H9 (cell line): Measurements from ENCODE around the gene PLD2. TPM values are rescaled to one million over a fixed set of nuclear protein-coding genes. Genes with fewer than 3 reads are reported as not detected.

Experiments used
- DNase-seq: peaks from one replicate; pipeline ENCODE4 v3.0.0-alpha.2; 2017
- H2AFZ ChIP-seq: one replicate; pipeline ENCODE4 v1.6.1; 2013; ENCODE audit warnings: mild to moderate bottlenecking, low read length, control low read depth, moderate library complexity
- H2AK5ac ChIP-seq: 2 replicates; pipeline ENCODE4 v1.6.1; 2013; ENCODE audit warnings: low read length, control low read depth, mixed read lengths; ENCODE audit not compliant: insufficient read length
- H2BK120ac ChIP-seq: one replicate; pipeline ENCODE4 v1.6.1; 2013; ENCODE audit warnings: low read depth, mild to moderate bottlenecking, low read length, control low read depth, inconsistent platforms; ENCODE audit not compliant: poor library complexity, severe bottlenecking
- H2BK12ac ChIP-seq: 2 replicates; pipeline ENCODE4 v1.6.1; 2013; ENCODE audit warnings: low read length, control low read depth, mixed read lengths, low read depth; ENCODE audit not compliant: insufficient read length
- H2BK15ac ChIP-seq: 2 replicates; pipeline ENCODE4 v1.6.1; 2013; ENCODE audit warnings: low read depth, low read length, control low read depth
- H2BK20ac ChIP-seq: one replicate; pipeline ENCODE4 v1.6.1; 2013; ENCODE audit warnings: low read depth, mild to moderate bottlenecking, low read length, control low read depth, inconsistent platforms; ENCODE audit not compliant: poor library complexity, severe bottlenecking
- H2BK5ac ChIP-seq: 2 replicates; pipeline ENCODE4 v1.6.1; 2013; ENCODE audit warnings: low read length, control low read depth, mixed read lengths; ENCODE audit not compliant: insufficient read length
- H3K14ac ChIP-seq: 2 replicates; pipeline ENCODE4 v1.6.1; 2013; ENCODE audit warnings: low read length, control low read depth; ENCODE audit not compliant: insufficient read depth
- H3K18ac ChIP-seq: 2 replicates; pipeline ENCODE4 v1.6.1; 2013; ENCODE audit warnings: low read depth, mild to moderate bottlenecking, mixed read lengths, low read length, control low read depth; ENCODE audit not compliant: insufficient read length
- H3K23ac ChIP-seq: 2 replicates; pipeline ENCODE4 v1.6.1; 2013; ENCODE audit warnings: low read length, control low read depth, mixed read lengths, low read depth; ENCODE audit not compliant: insufficient read length
- H3K23me2 ChIP-seq: 2 replicates; pipeline ENCODE4 v1.6.1; 2013; ENCODE audit warnings: low read depth, mild to moderate bottlenecking, mixed read lengths, low read length, control low read depth; ENCODE audit not compliant: insufficient read length, poor library complexity, severe bottlenecking
- H3K27ac ChIP-seq: 2 replicates; pipeline ENCODE4 v1.5.1; 2013; ENCODE audit warnings: low read length, control low read depth, mixed read lengths, low read depth; ENCODE audit not compliant: insufficient read length
- H3K27me3 ChIP-seq: 2 replicates; pipeline ENCODE4 v1.6.1; 2013; ENCODE audit warnings: low read length, control low read depth, inconsistent platforms; ENCODE audit not compliant: insufficient read depth
- H3K4ac ChIP-seq: 2 replicates; pipeline ENCODE4 v1.6.1; 2013; ENCODE audit warnings: low read depth, mild to moderate bottlenecking, control low read depth, inconsistent platforms, low read length, moderate library complexity
- H3K4me1 ChIP-seq: 2 replicates; pipeline ENCODE4 v1.6.1; 2013; ENCODE audit warnings: low read length, control low read depth, inconsistent platforms; ENCODE audit not compliant: insufficient read depth
- H3K4me2 ChIP-seq: 2 replicates; pipeline ENCODE4 v1.6.1; 2013; ENCODE audit warnings: low read length, control low read depth, mixed read lengths; ENCODE audit not compliant: insufficient read length, insufficient read depth
- H3K56ac ChIP-seq: 2 replicates; pipeline ENCODE4 v1.6.1; 2013; ENCODE audit warnings: low read depth, mild to moderate bottlenecking, mixed read lengths, low read length, control low read depth; ENCODE audit not compliant: insufficient read length
- H3K79me1 ChIP-seq: 2 replicates; pipeline ENCODE4 v1.6.1; 2013; ENCODE audit warnings: low read depth, mild to moderate bottlenecking, moderate library complexity, low read length, control low read depth, inconsistent platforms; ENCODE audit not compliant: insufficient read depth, poor library complexity, severe bottlenecking
- H3K79me2 ChIP-seq: 2 replicates; pipeline ENCODE4 v1.6.1; 2013; ENCODE audit warnings: low read length, control low read depth, inconsistent platforms; ENCODE audit not compliant: insufficient read depth
- H3K9ac ChIP-seq: 2 replicates; pipeline ENCODE4 v1.6.1; 2013; ENCODE audit warnings: low read length, control low read depth, mixed read lengths; ENCODE audit not compliant: insufficient read length; ENCODE audit errors: extremely low read depth
- H3K9me3 ChIP-seq: one replicate; pipeline ENCODE4 v1.6.1; 2013; ENCODE audit warnings: low read depth, low read length, inconsistent platforms; ENCODE audit not compliant: control insufficient read depth
- H3T11ph ChIP-seq: one replicate; pipeline ENCODE4 v1.6.1; 2013; ENCODE audit warnings: mild to moderate bottlenecking, low read length, control low read depth, inconsistent platforms
- H4K20me1 ChIP-seq: one replicate; pipeline ENCODE4 v1.6.1; 2013; ENCODE audit not compliant: control insufficient read depth, insufficient read length, insufficient read depth
- H4K5ac ChIP-seq: 2 replicates; pipeline ENCODE4 v1.6.1; 2013; ENCODE audit warnings: low read depth, mild to moderate bottlenecking, mixed read lengths, low read length, control low read depth; ENCODE audit not compliant: insufficient read length
- H4K8ac ChIP-seq: replicated peaks from 2 replicates; pipeline ENCODE4 v1.6.1; 2013; ENCODE audit warnings: low read length, control low read depth, mixed read lengths, low read depth; ENCODE audit not compliant: insufficient read length
- H4K91ac ChIP-seq: 2 replicates; pipeline ENCODE4 v1.6.1; 2013; ENCODE audit warnings: low read depth, mild to moderate bottlenecking, moderate library complexity, mixed read lengths, low read length, control low read depth; ENCODE audit not compliant: insufficient read length
- H3K27ac Mint-ChIP-seq, 3 experiments: 2 replicates in 2 of 3; 3 replicates in 1 of 3; pipeline ENCODE4 v1.8.0; 2020 to 2021; ENCODE audit warnings: mixed read lengths in 3 of 3, mild to moderate bottlenecking in 1 of 3, moderate library complexity in 1 of 3
- H3K27me3 Mint-ChIP-seq: 2 replicates; pipeline ENCODE4 v1.8.0; 2021; ENCODE audit warnings: low read depth, mild to moderate bottlenecking, moderate library complexity, mixed read lengths
- H3K36me3 Mint-ChIP-seq, 3 experiments: 2 replicates in 2 of 3; 3 replicates in 1 of 3; pipeline ENCODE4 v1.8.0; 2020 to 2021; ENCODE audit warnings: low read depth in 3 of 3, mixed read lengths in 3 of 3; ENCODE audit not compliant: insufficient read depth in 1 of 3
- H3K4me1 Mint-ChIP-seq, 2 experiments: 2 replicates each; pipeline ENCODE4 v1.8.0; 2020; ENCODE audit warnings: mixed read lengths in 2 of 2
- H3K4me3 Mint-ChIP-seq, 2 experiments: 2 replicates in 1 of 2; 3 replicates in 1 of 2; pipeline ENCODE4 v1.8.0; 2020 to 2021; ENCODE audit warnings: mild to moderate bottlenecking in 2 of 2, mixed read lengths in 2 of 2, moderate library complexity in 1 of 2
- H3K9me3 Mint-ChIP-seq, 2 experiments: 2 replicates in 1 of 2; 3 replicates in 1 of 2; pipeline ENCODE4 v1.8.0; 2020; ENCODE audit warnings: mild to moderate bottlenecking in 2 of 2, mixed read lengths in 2 of 2, moderate library complexity in 1 of 2
- WGBS: extraction: QIAGEN DNeasy Blood & Tissue Kit; methylation state at CpG from one replicate; pipeline ENCODE4 v1.1.7; 2013; ENCODE audit warnings: missing lambda C conversion rate, low lambda C conversion rate, mixed read lengths; ENCODE audit not compliant: insufficient read length; ENCODE audit errors: extremely low coverage; 5-methylcytosine and 5-hydroxymethylcytosine counted together
- total RNA-seq: library from RNA; stranded (reverse); gene quantifications from 2 replicates; pipeline ENCODE4 v1.2.1, GENCODE V29; 2021
- TF ChIP-seq, protein P1 (sequence below): fragments of 200-600 bp; sonication (generic); conservative IDR thresholded peaks from 3 replicates; pipeline ENCODE4 v1.8.0; 2021; ENCODE audit warnings: antibody characterized with exemption, mild to moderate bottlenecking

Gene PLD2
- total RNA-seq, 1 experiment from 2014 or later = 63.3 TPM

DNA sequence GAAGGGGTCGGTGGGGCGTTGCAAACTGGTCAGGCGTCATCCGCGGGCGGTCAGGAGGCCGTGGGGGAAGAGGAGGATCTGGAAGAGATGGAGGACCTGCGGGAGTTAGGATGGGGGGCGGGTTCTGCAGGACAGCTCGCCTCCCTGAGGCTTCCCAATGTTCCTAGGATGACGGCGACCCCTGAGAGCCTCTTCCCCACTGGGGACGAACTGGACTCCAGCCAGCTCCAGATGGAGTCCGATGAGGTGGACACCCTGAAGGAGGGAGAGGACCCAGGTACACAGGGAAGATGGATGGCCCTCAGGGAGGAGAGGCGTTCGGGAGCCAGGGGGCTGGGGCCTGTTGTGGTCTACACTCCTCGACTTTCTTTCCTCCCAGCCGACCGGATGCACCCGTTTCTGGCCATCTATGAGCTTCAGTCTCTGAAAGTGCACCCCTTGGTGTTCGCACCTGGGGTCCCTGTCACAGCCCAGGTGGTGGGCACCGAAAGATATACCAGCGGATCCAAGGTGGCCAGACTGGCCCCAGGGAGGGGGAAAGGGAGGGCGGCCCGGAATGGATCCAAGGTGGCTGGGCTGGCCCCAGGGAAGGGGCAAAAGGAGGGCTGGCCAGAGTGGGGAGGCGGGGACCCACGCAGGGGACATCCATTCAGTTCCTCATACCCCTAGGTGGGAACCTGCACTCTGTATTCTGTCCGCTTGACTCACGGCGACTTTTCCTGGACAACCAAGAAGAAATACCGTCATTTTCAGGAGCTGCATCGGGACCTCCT is 839 bp downstream of the PLD2 start:
- Histone ChIP-seq H3K4me1 (no peaks in the 10 kb centered on the region), H3K27ac (no peak overlapping the region), H3K23ac (no peak overlapping the region), H3K9me3 (no peaks in the 10 kb centered on the region), H2BK5ac (no peak overlapping the region), H3K18ac (no peak overlapping the region), H4K5ac (no peak overlapping the region), H4K8ac (no peak overlapping the region), H2AK5ac (no peak overlapping the region), H3K27me3 (no peaks in the 10 kb centered on the region), H2BK15ac (no peak overlapping the region), H3K14ac (no peak overlapping the region), H2BK12ac (no peak overlapping the region), H3K56ac (no peak overlapping the region), H3K9ac (peak overlapping the region; percentile 46), H2AFZ (no peak overlapping the region), H3K4ac (no peak overlapping the region), H3K79me1 (no peaks in the 10 kb centered on the region), H3K23me2 (peaks cover 5% of the 10 kb centered on the region), H4K91ac (no peak overlapping the region), H3T11ph (no peak overlapping the region), H2BK20ac (no peak overlapping the region), H2BK120ac (no peak overlapping the region), H4K20me1 (no peaks in the 10 kb centered on the region), H3K79me2 (no peaks in the 10 kb centered on the region), H3K4me2 (peak overlapping the region; percentile 82)
- no peaks in the 10 kb centered on the region; the same call in 1 of the 2 replicates for H3K27me3 Mint-ChIP-seq
- peaks cover 14 to 31% (median 30%) of the 10 kb centered on the region in 3 experiments; a peak in 6 of 7 replicates for H3K36me3 Mint-ChIP-seq
- WGBS = no CpG with 5 or more reads among the region's 32 CpGs
- H3K9me3 Mint-ChIP-seq = no peaks in the 10 kb centered on the region
- peak overlapping the region; percentile 86 to 96 for H3K4me3 Mint-ChIP-seq
- no peak for DNase-seq
- peak overlapping the region in 2 of 3 experiments; percentile 91 to 93; a peak in 3 of 7 replicates for H3K27ac Mint-ChIP-seq
- TF ChIP-seq, protein P1, sequence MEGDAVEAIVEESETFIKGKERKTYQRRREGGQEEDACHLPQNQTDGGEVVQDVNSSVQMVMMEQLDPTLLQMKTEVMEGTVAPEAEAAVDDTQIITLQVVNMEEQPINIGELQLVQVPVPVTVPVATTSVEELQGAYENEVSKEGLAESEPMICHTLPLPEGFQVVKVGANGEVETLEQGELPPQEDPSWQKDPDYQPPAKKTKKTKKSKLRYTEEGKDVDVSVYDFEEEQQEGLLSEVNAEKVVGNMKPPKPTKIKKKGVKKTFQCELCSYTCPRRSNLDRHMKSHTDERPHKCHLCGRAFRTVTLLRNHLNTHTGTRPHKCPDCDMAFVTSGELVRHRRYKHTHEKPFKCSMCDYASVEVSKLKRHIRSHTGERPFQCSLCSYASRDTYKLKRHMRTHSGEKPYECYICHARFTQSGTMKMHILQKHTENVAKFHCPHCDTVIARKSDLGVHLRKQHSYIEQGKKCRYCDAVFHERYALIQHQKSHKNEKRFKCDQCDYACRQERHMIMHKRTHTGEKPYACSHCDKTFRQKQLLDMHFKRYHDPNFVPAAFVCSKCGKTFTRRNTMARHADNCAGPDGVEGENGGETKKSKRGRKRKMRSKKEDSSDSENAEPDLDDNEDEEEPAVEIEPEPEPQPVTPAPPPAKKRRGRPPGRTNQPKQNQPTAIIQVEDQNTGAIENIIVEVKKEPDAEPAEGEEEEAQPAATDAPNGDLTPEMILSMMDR = no peak
- H3K4me1 Mint-ChIP-seq = peaks cover 15 to 16% of the 10 kb centered on the region in 2 experiments
